PFSK-1 (cell line): Measurements from ENCODE around the gene TMEM106A.
"Not testable (repeated sequence)": the region's sequence is repeated elsewhere in the genome, so short reads cannot be mapped to it uniquely, and the experiment has no call there.

Experiments used
- POLR2AphosphoS5 ChIP-seq: IDR thresholded peaks from 2 replicates; pipeline ENCODE4 v1.6.1; 2012; ENCODE audit warnings: low read depth, mild to moderate bottlenecking, control low read depth, low read length, moderate library complexity
- TAF1 ChIP-seq: IDR thresholded peaks from 2 replicates; pipeline ENCODE4 v1.6.1; 2012; ENCODE audit warnings: low read length, control low read depth, borderline replicate concordance; ENCODE audit not compliant: insufficient read depth

GRCh38 chr17:43228020-43228782, 16.5 kb downstream of the TMEM106A start, which contains the start of gene CCDC200:
- not testable (repeated sequence) for TF ChIP-seq POLR2AphosphoS5, TAF1
